HCT116 (cell line): ENCODE data around the gene IL20.

Experiments
- CTCF ChIP-seq, 3 experiments: fragments of 200-600 bp in 1 of 3; sonication (generic) in 1 of 3; IDR thresholded peaks in 2 of 3; conservative IDR thresholded peaks in 1 of 3; 2 replicates each; pipeline ENCODE4 v1.5.1; 2012 to 2017; ENCODE audit warnings: low read depth in 2 of 3, low read length in 2 of 3, antibody characterized with exemption in 1 of 3, borderline replicate concordance in 1 of 3, control low read depth in 1 of 3, mild to moderate bottlenecking in 1 of 3, mixed read lengths in 1 of 3, mixed run types in 1 of 3, moderate library complexity in 1 of 3; ENCODE audit not compliant: insufficient read depth in 1 of 3
- EZH2 ChIP-seq: fragments of 200-600 bp; sonication (generic); IDR thresholded peaks from 2 replicates; pipeline ENCODE4 v1.6.1; 2017; ENCODE audit warnings: antibody characterized with exemption, mixed run types
- POLR2A ChIP-seq: IDR thresholded peaks from 2 replicates; pipeline ENCODE4 v1.7.0; 2011; ENCODE audit warnings: borderline replicate concordance; ENCODE audit not compliant: insufficient read depth, insufficient read length; ENCODE audit errors: extremely low read depth
- POLR2AphosphoS5 ChIP-seq: IDR thresholded peaks from 2 replicates; pipeline ENCODE4 v1.6.1; 2011; ENCODE audit warnings: mild to moderate bottlenecking, low read depth, low read length, moderate library complexity
- REST ChIP-seq: IDR thresholded peaks from 2 replicates; pipeline ENCODE4 v1.6.1; 2012; ENCODE audit warnings: low read depth

- TF ChIP-seq CTCF (IDR thresholded peaks at IDR 0.05 in 2 of 3, conservative IDR thresholded peaks at IDR 0.05 in 1 of 3; ENCODE audit: borderline replicate concordance in 1 of 3, insufficient read depth in 1 of 3, low read depth in 2 of 3, low read length in 2 of 3), result no peak
- TF ChIP-seq POLR2AphosphoS5, result no peak
- TF ChIP-seq REST, result no peak
- no peak for TF ChIP-seq POLR2A
- TF ChIP-seq EZH2, result no peak
Observed at GRCh38 chr1:206850401-206850800, 15.0 kb upstream of the IL20 start.
